A549 (cell line): ENCODE measurements around the gene GOLGA7B. TPM values are rescaled to one million over a fixed set of nuclear protein-coding genes. Genes with fewer than 3 reads are reported as not detected.

ENCODE experiments used
- ATAC-seq, 2 experiments: fragments of 200-7000 bp in 1 of 2; fragments of >200 bp in 1 of 2; cut with Nextera tagmentation in 1 of 2; cut with Tn5 transposase in 1 of 2; 3 replicates each; pipeline versions ENCODE4 v1.8.0 to v1.9.1; 2018 to 2020; ENCODE audit warnings: mild to moderate bottlenecking in 1 of 2, moderate library complexity in 1 of 2
- CTCF ChIA-PET: fragments of 300-600 bp; sonication (Branson Sonifier 250); formaldehyde crosslinking; extraction: SDS; loops from one replicate; lab custom pipeline; 2021; ENCODE audit warnings: antibody characterized with exemption, inconsistent platforms; lab: Yijun Ruan, JAX
- POLR2A ChIA-PET: fragments of 350-600 bp; formaldehyde crosslinking; extraction: SDS; loops from one replicate; lab custom pipeline; 2021; ENCODE audit warnings: antibody characterized with exemption, inconsistent platforms; lab: Yijun Ruan, JAX
- DNase-seq, 2 experiments: peaks; one replicate each; pipeline versions ENCODE4 v3.0.0 to v3.0.0-alpha.2; 2011 to 2016; ENCODE audit warnings: low read depth in 1 of 2, low spot score in 1 of 2
- FAIRE-seq: peaks from 2 replicates; lab custom pipeline; 2011; peaks lifted over from hg19 to GRCh38; lab: Jason Lieb, UNC
- H3K27ac ChIP-seq, 2 experiments: fragments of >200 bp; sonication (Bioruptor Twin); formaldehyde crosslinking; 3 replicates each; pipeline ENCODE4 v1.5.1; 2016 to 2017
- H3K4me1 ChIP-seq: fragments of >200 bp; sonication (Bioruptor Twin); formaldehyde crosslinking; 3 replicates; pipeline ENCODE4 v1.6.1; 2016
- H3K4me2 ChIP-seq: fragments of >200 bp; sonication (Bioruptor Twin); formaldehyde crosslinking; 3 replicates; pipeline ENCODE4 v1.6.1; 2016
- H3K4me3 ChIP-seq: fragments of >200 bp; sonication (Bioruptor Twin); formaldehyde crosslinking; 3 replicates; pipeline ENCODE4 v1.5.1; 2016
- H3K9me3 ChIP-seq: fragments of >200 bp; sonication (Bioruptor Twin); formaldehyde crosslinking; 3 replicates; pipeline ENCODE4 v1.6.1; 2016
- BHLHE40 ChIP-seq: IDR thresholded peaks from 2 replicates; pipeline ENCODE4 v1.6.1; 2012; ENCODE audit warnings: low read depth, low read length, inconsistent platforms
- CBX2 ChIP-seq: fragments of 200-600 bp; sonication (generic); IDR thresholded peaks from 2 replicates; pipeline ENCODE4 v1.6.1; 2016; ENCODE audit warnings: low read depth, mild to moderate bottlenecking, borderline replicate concordance
- EHF ChIP-seq: fragments of 250-450 bp; sonication (Bioruptor Pico); IDR thresholded peaks from 2 replicates; pipeline ENCODE4 v1.5.0; 2020; ENCODE audit warnings: mild to moderate bottlenecking
- FOSL2 ChIP-seq, 2 experiments: fragments of 450-650 bp in 1 of 2; fragments of >200 bp in 1 of 2; sonication (Bioruptor Twin) in 1 of 2; formaldehyde crosslinking; IDR thresholded peaks; 2 replicates each; pipeline versions ENCODE4 v1.5.0 to v1.6.1; 2016 to 2020; ENCODE audit warnings: mild to moderate bottlenecking in 1 of 2, moderate library complexity in 1 of 2
- FOXS1 ChIP-seq: fragments of 250-450 bp; sonication (Bioruptor Pico); IDR thresholded peaks from 2 replicates; pipeline ENCODE4 v1.5.0; 2020; ENCODE audit warnings: mild to moderate bottlenecking, moderate library complexity
- HDAC2 ChIP-seq: fragments of 200-600 bp; sonication (generic); IDR thresholded peaks from 2 replicates; pipeline ENCODE4 v1.6.1; 2016
- HEYL ChIP-seq: fragments of 250-450 bp; sonication (Bioruptor Pico); IDR thresholded peaks from 2 replicates; pipeline ENCODE4 v1.8.0; 2021; ENCODE audit warnings: mild to moderate bottlenecking, moderate library complexity
- HOXA7 ChIP-seq: fragments of 250-450 bp; sonication (Bioruptor Pico); IDR thresholded peaks from 2 replicates; pipeline ENCODE4 v1.5.0; 2020; ENCODE audit warnings: mild to moderate bottlenecking, moderate library complexity
- HOXB5 ChIP-seq: fragments of 250-450 bp; sonication (Bioruptor Pico); IDR thresholded peaks from 2 replicates; pipeline ENCODE4 v1.5.0; 2020; ENCODE audit warnings: mild to moderate bottlenecking, moderate library complexity
- JUN ChIP-seq, 2 experiments: fragments of >200 bp; sonication (Bioruptor Twin); formaldehyde crosslinking; IDR thresholded peaks; 2 replicates in 1 of 2; 3 replicates in 1 of 2; pipeline ENCODE4 v1.6.1; 2016 to 2017
- JUNB ChIP-seq: fragments of >200 bp; sonication (Bioruptor Twin); formaldehyde crosslinking; IDR thresholded peaks from 2 replicates; pipeline ENCODE4 v1.6.1; 2016
- MAZ ChIP-seq: fragments of 150-350 bp; IDR thresholded peaks from 2 replicates; pipeline ENCODE4 v1.6.1; 2014; ENCODE audit warnings: antibody characterized with exemption, low read depth, low read length, borderline replicate concordance
- NPAS2 ChIP-seq: fragments of 250-450 bp; sonication (Bioruptor Pico); IDR thresholded peaks from 2 replicates; pipeline ENCODE4 v1.8.0; 2022; ENCODE audit warnings: mild to moderate bottlenecking, moderate library complexity, borderline replicate concordance
- POLR2A ChIP-seq: IDR thresholded peaks from 2 replicates; pipeline ENCODE4 v1.6.1; 2012; ENCODE audit warnings: mild to moderate bottlenecking, low read length
- REST ChIP-seq: fragments of 200-600 bp; sonication (generic); IDR thresholded peaks from 2 replicates; pipeline ENCODE4 v1.6.1; 2016; ENCODE audit warnings: antibody characterized with exemption, mild to moderate bottlenecking, moderate library complexity
- RNF2 ChIP-seq: fragments of 200-600 bp; sonication (generic); IDR thresholded peaks from 2 replicates; pipeline ENCODE4 v1.6.1; 2016; ENCODE audit warnings: low read depth, mild to moderate bottlenecking, antibody characterized with exemption, moderate library complexity, borderline replicate concordance
- TFCP2L1 ChIP-seq: fragments of 250-450 bp; sonication (Bioruptor Pico); IDR thresholded peaks from 2 replicates; pipeline ENCODE4 v1.5.0; 2021; ENCODE audit warnings: mild to moderate bottlenecking
- ZSCAN20 ChIP-seq: fragments of 250-450 bp; sonication (Bioruptor Pico); IDR thresholded peaks from 2 replicates; pipeline ENCODE4 v1.8.0; 2022; ENCODE audit warnings: mild to moderate bottlenecking, moderate library complexity
- WGBS: methylation state at CpG from one replicate; pipeline ENCODE4 v1.1.6; 2017; ENCODE audit errors: missing lambda C conversion rate; 5-methylcytosine and 5-hydroxymethylcytosine counted together
- polyA plus RNA-seq, 4 experiments: library from polyadenylated mRNA; depleted of rRNA in 3 of 4; stranded (reverse); fragments of >200 nt; fragmentation: RNase III in 1 of 4; extraction: RNeasy Plus Mini Kit Qiagen cat#74134 plus additional on column Dnase treatment in 1 of 4; gene quantifications; 2 replicates in 3 of 4; 3 replicates in 1 of 4; pipeline ENCODE4 v1.2.3, GENCODE V29; 2011 to 2017
- TF ChIP-seq, protein P1 (sequence below): IDR thresholded peaks from 2 replicates; pipeline ENCODE4 v1.6.1; 2012
- TF ChIP-seq, protein P2 (sequence below): fragments of >200 bp; sonication (Bioruptor Twin); formaldehyde crosslinking; IDR thresholded peaks from 3 replicates; pipeline ENCODE4 v1.5.1; 2016
- TF ChIP-seq, protein P3 (sequence below): IDR thresholded peaks from 2 replicates; pipeline ENCODE4 v1.6.1; 2012

GOLGA7B gene
- polyA plus RNA-seq, 2 of the 4 experiments (the other 2 are of a cell fraction), result 0.62 to 1.5 TPM

DNA sequence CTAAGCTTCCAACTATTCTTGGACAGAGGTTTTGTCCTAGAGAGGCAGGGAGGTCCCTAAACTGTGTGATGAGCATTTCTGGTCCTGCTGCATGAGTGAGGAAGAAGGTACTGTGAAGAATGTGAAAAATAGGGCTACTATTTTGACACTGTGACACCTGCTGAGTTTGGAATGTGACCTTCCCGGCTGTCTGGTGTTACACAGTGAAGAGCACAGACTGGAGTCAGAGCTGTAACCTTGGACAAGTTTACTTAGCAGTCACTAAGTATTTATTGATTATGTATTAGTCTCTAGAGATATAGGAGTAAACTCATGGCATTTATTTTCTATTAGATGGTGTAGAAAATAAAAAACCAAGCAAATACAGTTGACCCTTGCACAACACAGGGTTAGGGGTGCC lies 12.3 kb downstream of the GOLGA7B start (continued):
- TF ChIP-seq REST, result no peak
- TF ChIP-seq, protein P1, sequence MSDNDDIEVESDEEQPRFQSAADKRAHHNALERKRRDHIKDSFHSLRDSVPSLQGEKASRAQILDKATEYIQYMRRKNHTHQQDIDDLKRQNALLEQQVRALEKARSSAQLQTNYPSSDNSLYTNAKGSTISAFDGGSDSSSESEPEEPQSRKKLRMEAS, result no peak
- TF ChIP-seq JUN (IDR thresholded peaks at IDR 0.05), result no peak

- CTCF ChIA-PET, result interaction anchor here (1.4 to 21.3 kb wide), 2 partner anchors 70 to 92 kb away, joined by 3 to 649 read pairs; partner anchors contain the start of gene SFRP5
- no peak for ATAC-seq
- Histone ChIP-seq H3K4me3 (no peak overlapping the region), H3K4me2 (no peak overlapping the region), H3K4me1 (peaks cover 31% of the 10 kb centered on the region), H3K9me3 (no peaks in the 10 kb centered on the region)
- POLR2A ChIA-PET, result no interaction called here
- 91% methylated on average over 11 of the region's 11 CpGs for whole genome bisulfite sequencing
- FAIRE-seq, result no peak
- no peak for DNase-seq
- TF ChIP-seq ZSCAN20 (CRISPR knock-in tag) (no peak), RNF2 (no peak), JUNB (no peak), MAZ (no peak), HOXA7 (CRISPR knock-in tag) (no peak), HDAC2 (no peak), FOXS1 (CRISPR knock-in tag) (no peak), NPAS2 (CRISPR knock-in tag) (no peak), FOSL2 (IDR thresholded peaks at IDR 0.05) (no peak), FOSL2 (CRISPR knock-in tag; IDR thresholded peaks at IDR 0.05) (no peak), EHF (no peak), TFCP2L1 (CRISPR knock-in tag) (no peak), HOXB5 (CRISPR knock-in tag) (no peak), POLR2A (no peak), HEYL (CRISPR knock-in tag) (no peak)
- TF ChIP-seq, protein P1, result no peak
- TF ChIP-seq, protein P2, sequence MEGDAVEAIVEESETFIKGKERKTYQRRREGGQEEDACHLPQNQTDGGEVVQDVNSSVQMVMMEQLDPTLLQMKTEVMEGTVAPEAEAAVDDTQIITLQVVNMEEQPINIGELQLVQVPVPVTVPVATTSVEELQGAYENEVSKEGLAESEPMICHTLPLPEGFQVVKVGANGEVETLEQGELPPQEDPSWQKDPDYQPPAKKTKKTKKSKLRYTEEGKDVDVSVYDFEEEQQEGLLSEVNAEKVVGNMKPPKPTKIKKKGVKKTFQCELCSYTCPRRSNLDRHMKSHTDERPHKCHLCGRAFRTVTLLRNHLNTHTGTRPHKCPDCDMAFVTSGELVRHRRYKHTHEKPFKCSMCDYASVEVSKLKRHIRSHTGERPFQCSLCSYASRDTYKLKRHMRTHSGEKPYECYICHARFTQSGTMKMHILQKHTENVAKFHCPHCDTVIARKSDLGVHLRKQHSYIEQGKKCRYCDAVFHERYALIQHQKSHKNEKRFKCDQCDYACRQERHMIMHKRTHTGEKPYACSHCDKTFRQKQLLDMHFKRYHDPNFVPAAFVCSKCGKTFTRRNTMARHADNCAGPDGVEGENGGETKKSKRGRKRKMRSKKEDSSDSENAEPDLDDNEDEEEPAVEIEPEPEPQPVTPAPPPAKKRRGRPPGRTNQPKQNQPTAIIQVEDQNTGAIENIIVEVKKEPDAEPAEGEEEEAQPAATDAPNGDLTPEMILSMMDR, result no peak
- TF ChIP-seq, all 56 proteins: peak for 0
- H3K27ac ChIP-seq, result peak overlapping the region in 1 of 2 experiments; percentile 79; a peak in 1 of 6 replicates
Observed at GRCh38 chr10:97863808-97864207, 14.2 kb downstream of the GOLGA7B start.

GRCh38 chr10:97865488-97865887 lies 15.8 kb downstream of the GOLGA7B start:
- ATAC-seq (no peak), DNase-seq (no peak), FAIRE-seq (no peak)
- Histone ChIP-seq H3K9me3 (no peaks in the 10 kb centered on the region), H3K4me1 (peaks cover 37% of the 10 kb centered on the region), H3K4me2 (no peak overlapping the region), H3K27ac (peak overlapping the region in 1 of 2 experiments; percentile 11; a peak in 1 of 6 replicates), H3K4me3 (no peak overlapping the region)
- ChIA-PET CTCF (interaction anchor here (0.6 to 21.3 kb wide), 8 partner anchors 9 to 1849 kb away, joined by 3 to 649 read pairs (median 3); no protein-coding TSS in a partner anchor), POLR2A (no interaction called here)
- TF ChIP-seq, protein P3, sequence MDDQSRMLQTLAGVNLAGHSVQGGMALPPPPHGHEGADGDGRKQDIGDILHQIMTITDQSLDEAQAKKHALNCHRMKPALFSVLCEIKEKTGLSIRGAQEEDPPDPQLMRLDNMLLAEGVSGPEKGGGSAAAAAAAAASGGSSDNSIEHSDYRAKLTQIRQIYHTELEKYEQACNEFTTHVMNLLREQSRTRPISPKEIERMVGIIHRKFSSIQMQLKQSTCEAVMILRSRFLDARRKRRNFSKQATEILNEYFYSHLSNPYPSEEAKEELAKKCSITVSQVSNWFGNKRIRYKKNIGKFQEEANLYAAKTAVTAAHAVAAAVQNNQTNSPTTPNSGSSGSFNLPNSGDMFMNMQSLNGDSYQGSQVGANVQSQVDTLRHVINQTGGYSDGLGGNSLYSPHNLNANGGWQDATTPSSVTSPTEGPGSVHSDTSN, result no peak
- no peak for TF ChIP-seq CBX2
- no peak for TF ChIP-seq POLR2A
- TF ChIP-seq BHLHE40, result no peak
- WGBS, result 81% methylated on average over 10 of the region's 18 CpGs
